HepG2 (cell line): ENCODE results near the gene HS3ST3A1. TPM values are rescaled to one million over a fixed set of nuclear protein-coding genes. Genes with fewer than 3 reads are reported as not detected.

Experiments
- ATAC-seq: fragments of 200-7000 bp; cut with Tn5 transposase; 3 replicates; pipeline ENCODE4 v1.9.1; 2020; ENCODE audit warnings: mild to moderate bottlenecking, moderate library complexity
- BruUV-seq: library from RNA; stranded (reverse); fragments of 400-500 nt; replicated peaks from 2 replicates; lab custom pipeline; 2021; lab: Mats Ljungman, UMichigan
- CTCF ChIA-PET: fragments of 300-600 bp; formaldehyde crosslinking; extraction: SDS; loops from one replicate; lab custom pipeline; 2021; ENCODE audit warnings: low total read pairs, inconsistent platforms, low intra/inter-chr PET ratio; lab: Yijun Ruan, JAX
- POLR2A ChIA-PET: fragments of 350-600 bp; sonication (Branson Sonifier 250); formaldehyde crosslinking; loops from one replicate; lab custom pipeline; 2020; ENCODE audit warnings: antibody characterized with exemption, inconsistent platforms; lab: Yijun Ruan, JAX
- DNase-seq: peaks from one replicate; pipeline ENCODE4 v3.0.0-alpha.2; 2015; ENCODE audit warnings: low spot score
- FAIRE-seq: peaks from 3 replicates; lab custom pipeline; 2011; peaks lifted over from hg19 to GRCh38; lab: Jason Lieb, UNC
- H2AFZ ChIP-seq: one replicate; pipeline ENCODE4 v1.6.1; 2011; ENCODE audit warnings: low read length, inconsistent platforms
- H3K27ac ChIP-seq: fragments of 300-600 bp; 3 replicates; pipeline ENCODE4 v1.8.0; 2011; ENCODE audit warnings: mixed run types, mild to moderate bottlenecking, mixed read lengths, low read length, inconsistent platforms; ENCODE audit not compliant: insufficient read depth; ENCODE audit errors: extremely low read length
- H3K27me3 ChIP-seq, 2 experiments: fragments of 200-600 bp in 1 of 2; 2 replicates in 1 of 2; 3 replicates in 1 of 2; pipeline versions ENCODE4 v1.6.0 to v1.8.0; 2011; ENCODE audit warnings: low read length in 2 of 2, mild to moderate bottlenecking in 2 of 2, moderate library complexity in 2 of 2, inconsistent platforms in 1 of 2; ENCODE audit not compliant: insufficient read depth in 2 of 2, control insufficient read depth in 1 of 2
- H3K36me3 ChIP-seq, 2 experiments: fragments of 200-600 bp in 1 of 2; replicated peaks in 1 of 2; 2 replicates in 1 of 2; 3 replicates in 1 of 2; pipeline versions ENCODE4 v1.5.1 to v1.8.0; 2011; ENCODE audit warnings: low read length in 2 of 2, inconsistent platforms in 1 of 2; ENCODE audit not compliant: insufficient read depth in 2 of 2, control insufficient read depth in 1 of 2
- H3K4me1 ChIP-seq: 2 replicates; pipeline ENCODE4 v1.5.1; 2012; ENCODE audit warnings: low read length, inconsistent platforms; ENCODE audit not compliant: insufficient read depth
- H3K4me2 ChIP-seq: 2 replicates; pipeline ENCODE4 v1.6.0; 2011; ENCODE audit warnings: low read depth, low read length, inconsistent platforms
- H3K4me3 ChIP-seq, 3 experiments: fragments of 200-600 bp in 1 of 3; sonication (generic), shearing (Covaris generic) in 1 of 3; replicated peaks in 1 of 3; 2 replicates each; pipeline ENCODE4 v1.5.1; 2011 to 2016; ENCODE audit warnings: low read length in 3 of 3, inconsistent platforms in 2 of 3, low read depth in 2 of 3, mild to moderate bottlenecking in 2 of 3, control low read depth in 1 of 3, mixed read lengths in 1 of 3; ENCODE audit not compliant: insufficient read depth in 1 of 3
- H3K79me2 ChIP-seq: one replicate; pipeline ENCODE4 v1.6.1; 2011; ENCODE audit warnings: low read length, inconsistent platforms; ENCODE audit not compliant: insufficient read depth
- H3K9ac ChIP-seq: 2 replicates; pipeline ENCODE4 v1.6.0; 2011; ENCODE audit warnings: mild to moderate bottlenecking, low read depth, low read length, inconsistent platforms; ENCODE audit not compliant: insufficient read depth
- H3K9me3 ChIP-seq: 2 replicates; pipeline ENCODE4 v1.5.1; 2012; ENCODE audit warnings: mild to moderate bottlenecking, low read length
- H4K20me1 ChIP-seq: 2 replicates; pipeline ENCODE4 v1.6.0; 2011; ENCODE audit warnings: inconsistent platforms, mild to moderate bottlenecking, low read length, moderate library complexity; ENCODE audit not compliant: insufficient read depth
- ARNT ChIP-seq: fragments of 450-650 bp; IDR thresholded peaks from 2 replicates; pipeline ENCODE4 v1.6.1; 2017
- FOSL2 ChIP-seq: sonication (generic); formaldehyde crosslinking; IDR thresholded peaks from 2 replicates; pipeline ENCODE4 v1.4.0; 2020; ENCODE audit warnings: missing genetic modification reagents
- MIER2 ChIP-seq: IDR thresholded peaks from 2 replicates; pipeline ENCODE4 v1.6.1; 2016; ENCODE audit warnings: missing biosample characterization, missing genetic modification reagents
- MIER3 ChIP-seq: IDR thresholded peaks from 2 replicates; pipeline ENCODE4 v1.6.1; 2016; ENCODE audit warnings: missing compliant biosample characterization, borderline replicate concordance
- PRPF4 ChIP-seq: fragments of 200-400 bp; formaldehyde crosslinking; IDR thresholded peaks from 2 replicates; pipeline ENCODE4 v1.6.1; 2016; ENCODE audit warnings: low read length, low read depth; ENCODE audit not compliant: poor library complexity, severe bottlenecking
- TEAD3 ChIP-seq: optimal IDR thresholded peaks from 2 replicates; pipeline ENCODE3; 2016; ENCODE audit warnings: borderline replicate concordance
- YEATS4 ChIP-seq: sonication (generic); formaldehyde crosslinking; IDR thresholded peaks from 2 replicates; pipeline ENCODE4 v1.4.0; 2020; ENCODE audit warnings: missing genetic modification reagents, borderline replicate concordance
- ZNF34 ChIP-seq: sonication (generic); formaldehyde crosslinking; IDR thresholded peaks from 2 replicates; pipeline ENCODE4 v1.4.0; 2020; ENCODE audit warnings: mild to moderate bottlenecking, missing genetic modification reagents, borderline replicate concordance
- ZNF577 ChIP-seq: sonication (generic); formaldehyde crosslinking; IDR thresholded peaks from 2 replicates; pipeline ENCODE4 v1.4.0; 2020; ENCODE audit warnings: mild to moderate bottlenecking, low read depth, missing genetic modification reagents, borderline replicate concordance
- ZNF768 ChIP-seq: sonication (generic); formaldehyde crosslinking; IDR thresholded peaks from 2 replicates; pipeline ENCODE4 v1.4.0; 2020; ENCODE audit warnings: missing genetic modification reagents
- WGBS: methylation state at CpG from one replicate; pipeline ENCODE4 v1.1.6; 2017; ENCODE audit warnings: low lambda C conversion rate; 5-methylcytosine and 5-hydroxymethylcytosine counted together
- in situ Hi-C: cut with HindIII; loops from 2 replicates; pipeline ENCODE4 v1.10.0; 2017; ENCODE audit warnings: low pct_unique_long_range_greater_than_20kb; ENCODE audit not compliant: extremely low pct_ligation_motif_present
- intact Hi-C: fragments of 100-400 bp; cut with micrococcal nuclease; formaldehyde crosslinking; loops from one replicate; pipeline ENCODE4 v1.10.0; 2022; ENCODE audit not compliant: unreplicated experiment
- polyA plus RNA-seq, 8 experiments: library from polyadenylated mRNA; depleted of rRNA in 3 of 8; stranded (reverse) in 7 of 8; unstranded in 1 of 8; fragments of >200 nt; fragmentation: Illumina TruSeq in 4 of 8; extraction: Trizol in 4 of 8; gene quantifications; 2 replicates each; pipeline versions ENCODE4 v1.2.1 to v1.2.3, GENCODE V29; 2011 to 2016; ENCODE audit warnings: low read depth in 4 of 8, missing spikeins in 1 of 8, mixed read lengths in 1 of 8; ENCODE audit not compliant: insufficient read depth in 1 of 8
- total RNA-seq, 5 experiments: library from RNA; depleted of rRNA; stranded (reverse); fragments of >200 nt; fragmentation: Illumina TruSeq; extraction: Trizol; gene quantifications; 2 replicates each; pipeline ENCODE4 v1.2.3, GENCODE V29; 2016; ENCODE audit warnings: low read depth in 1 of 5
- TF ChIP-seq, protein P1 (sequence below): sonication (generic); formaldehyde crosslinking; IDR thresholded peaks from 2 replicates; pipeline ENCODE4 v1.5.0; 2020; ENCODE audit warnings: mild to moderate bottlenecking, missing genetic modification reagents
- TF ChIP-seq, protein P2 (sequence below): IDR thresholded peaks from 2 replicates; pipeline ENCODE4 v1.6.1; 2016; ENCODE audit warnings: control low read depth
- TF ChIP-seq, protein P3 (sequence below): fragments of 450-650 bp; IDR thresholded peaks from 2 replicates; pipeline ENCODE4 v1.6.1; 2016

Gene HS3ST3A1
- total and polyA plus RNA-seq, 2 of the 13 experiments (the other 11 are each of a cell fraction or from before 2014, with no cell fraction given): 1.3 to 3.5 TPM

DNA sequence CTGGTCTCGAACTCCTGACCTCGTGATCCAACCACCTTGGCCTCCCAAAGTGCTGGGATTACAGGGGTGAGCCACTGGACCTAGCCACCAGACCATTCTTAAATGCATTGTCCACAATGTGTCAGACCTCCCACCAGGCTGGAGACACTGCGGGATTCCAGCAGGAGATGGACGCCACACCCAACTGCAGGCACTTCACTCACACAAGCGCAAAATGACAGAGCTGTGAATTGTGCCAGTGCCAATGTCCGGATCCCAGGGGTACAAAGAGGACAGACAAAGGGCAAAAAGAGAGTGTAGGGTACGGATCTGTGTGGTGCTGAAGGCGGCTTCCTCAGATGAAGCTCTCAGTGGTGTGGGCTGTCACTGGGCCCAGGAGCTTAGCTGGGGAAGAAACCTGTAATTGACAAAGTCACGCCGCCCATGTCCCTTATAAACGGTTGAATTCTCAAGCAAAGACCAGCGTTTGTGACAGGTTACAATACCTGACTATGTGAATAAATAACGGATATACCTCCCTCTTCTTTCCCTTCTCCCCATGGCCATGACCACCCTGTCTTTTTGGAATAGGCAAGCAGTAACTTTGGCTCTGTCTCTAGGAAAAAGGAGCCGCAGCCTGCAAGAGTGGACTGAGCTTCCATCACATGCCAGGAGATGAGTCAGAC lies 40.0 kb downstream of the HS3ST3A1 start:
- BruUV-seq: no TSS peak
- POLR2A ChIA-PET: no interaction called here
- in situ Hi-C loops: no loop called here
- WGBS: 63% methylated on average over 14 of the region's 14 CpGs
- no peaks in the 10 kb centered on the region for H3K9me3 ChIP-seq
- TF ChIP-seq FOSL2: peak; percentile 74
- peak; percentile 29 for TF ChIP-seq TEAD3 (CRISPR knock-in tag)
- TF ChIP-seq YEATS4 (CRISPR knock-in tag): 0 out of 2 replicates have a peak, but pooled peaks have one; percentile 4
- TF ChIP-seq ZNF34: no peak
- TF ChIP-seq ARNT: no peak
- TF ChIP-seq, all 625 proteins: peak for 3
- H3K9ac ChIP-seq: no peak overlapping the region
- H3K4me3 ChIP-seq: no peak overlapping the region
- DNase-seq (no peak), FAIRE-seq (no peak), ATAC-seq (no peak)
- intact Hi-C loops: no loop called here
- H3K4me2 ChIP-seq: no peak overlapping the region
- peaks cover 0 to 5% of the 10 kb centered on the region in 2 experiments; a peak in 2 of 5 replicates for H3K27me3 ChIP-seq
- peaks cover 10% of the 10 kb centered on the region; the same call in 1 of the 2 replicates for H3K4me1 ChIP-seq
- no peaks in the 10 kb centered on the region for H4K20me1 ChIP-seq
- no peak overlapping the region for H3K27ac ChIP-seq
- no peaks in the 10 kb centered on the region for H3K79me2 ChIP-seq
- CTCF ChIA-PET: no interaction called here
- no peaks in the 10 kb centered on the region for H3K36me3 ChIP-seq
- H2AFZ ChIP-seq: no peak overlapping the region

DNA sequence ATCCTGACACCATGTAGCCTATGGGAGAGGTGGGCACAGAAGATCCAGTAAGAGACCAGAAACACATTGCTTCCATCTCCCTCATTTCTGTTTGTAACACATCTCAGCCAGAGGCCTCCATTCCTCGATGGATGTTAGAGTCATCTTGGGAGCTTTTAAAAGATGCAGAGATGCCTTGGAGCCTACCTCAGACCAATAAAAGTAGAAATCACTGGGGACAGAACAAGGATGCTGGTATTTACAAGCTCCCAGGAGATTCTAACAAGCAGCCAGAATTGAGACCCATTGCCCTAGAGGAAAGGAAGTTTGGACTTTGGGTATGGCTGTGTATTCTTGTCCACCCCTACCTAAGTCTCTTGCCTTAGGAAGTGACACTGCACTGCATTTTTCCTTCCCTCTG lies 40.8 kb downstream of the HS3ST3A1 start:
- FAIRE-seq: no peak
- H3K9ac ChIP-seq: no peak overlapping the region
- ChIA-PET CTCF (no interaction called here), POLR2A (no interaction called here)
- no peak for ATAC-seq
- no peaks in the 10 kb centered on the region for H3K79me2 ChIP-seq
- H3K4me2 ChIP-seq: no peak overlapping the region
- 22% methylated on average over 1 of the region's 1 CpG for WGBS
- H3K27ac ChIP-seq: no peak overlapping the region
- H4K20me1 ChIP-seq: no peaks in the 10 kb centered on the region
- no peak overlapping the region for H3K4me3 ChIP-seq
- intact Hi-C loops: no loop called here
- H2AFZ ChIP-seq: no peak overlapping the region
- peaks cover 0 to 5% of the 10 kb centered on the region in 2 experiments; a peak in 2 of 5 replicates for H3K27me3 ChIP-seq
- no peaks in the 10 kb centered on the region for H3K36me3 ChIP-seq
- in situ Hi-C loops: no loop called here
- DNase-seq: no peak
- no peaks in the 10 kb centered on the region for H3K9me3 ChIP-seq
- H3K4me1 ChIP-seq: peaks cover 10% of the 10 kb centered on the region; the same call in 1 of the 2 replicates
- BruUV-seq: no TSS peak
- TF ChIP-seq ZNF768 (CRISPR knock-in tag) (no peak), TEAD3 (CRISPR knock-in tag) (no peak), ZNF577 (CRISPR knock-in tag) (no peak), MIER2 (CRISPR knock-in tag) (no peak), PRPF4 (no peak), MIER3 (CRISPR knock-in tag) (no peak)
- TF ChIP-seq, protein P1, sequence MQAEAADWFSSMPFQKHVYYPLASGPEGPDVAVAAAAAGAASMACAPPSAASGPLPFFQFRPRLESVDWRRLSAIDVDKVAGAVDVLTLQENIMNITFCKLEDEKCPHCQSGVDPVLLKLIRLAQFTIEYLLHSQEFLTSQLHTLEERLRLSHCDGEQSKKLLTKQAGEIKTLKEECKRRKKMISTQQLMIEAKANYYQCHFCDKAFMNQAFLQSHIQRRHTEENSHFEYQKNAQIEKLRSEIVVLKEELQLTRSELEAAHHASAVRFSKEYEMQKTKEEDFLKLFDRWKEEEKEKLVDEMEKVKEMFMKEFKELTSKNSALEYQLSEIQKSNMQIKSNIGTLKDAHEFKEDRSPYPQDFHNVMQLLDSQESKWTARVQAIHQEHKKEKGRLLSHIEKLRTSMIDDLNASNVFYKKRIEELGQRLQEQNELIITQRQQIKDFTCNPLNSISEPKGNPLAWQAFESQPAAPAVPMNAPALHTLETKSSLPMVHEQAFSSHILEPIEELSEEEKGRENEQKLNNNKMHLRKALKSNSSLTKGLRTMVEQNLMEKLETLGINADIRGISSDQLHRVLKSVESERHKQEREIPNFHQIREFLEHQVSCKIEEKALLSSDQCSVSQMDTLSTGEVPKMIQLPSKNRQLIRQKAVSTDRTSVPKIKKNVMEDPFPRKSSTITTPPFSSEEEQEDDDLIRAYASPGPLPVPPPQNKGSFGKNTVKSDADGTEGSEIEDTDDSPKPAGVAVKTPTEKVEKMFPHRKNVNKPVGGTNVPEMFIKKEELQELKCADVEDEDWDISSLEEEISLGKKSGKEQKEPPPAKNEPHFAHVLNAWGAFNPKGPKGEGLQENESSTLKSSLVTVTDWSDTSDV (CRISPR knock-in tag): no peak
- TF ChIP-seq, protein P2, sequence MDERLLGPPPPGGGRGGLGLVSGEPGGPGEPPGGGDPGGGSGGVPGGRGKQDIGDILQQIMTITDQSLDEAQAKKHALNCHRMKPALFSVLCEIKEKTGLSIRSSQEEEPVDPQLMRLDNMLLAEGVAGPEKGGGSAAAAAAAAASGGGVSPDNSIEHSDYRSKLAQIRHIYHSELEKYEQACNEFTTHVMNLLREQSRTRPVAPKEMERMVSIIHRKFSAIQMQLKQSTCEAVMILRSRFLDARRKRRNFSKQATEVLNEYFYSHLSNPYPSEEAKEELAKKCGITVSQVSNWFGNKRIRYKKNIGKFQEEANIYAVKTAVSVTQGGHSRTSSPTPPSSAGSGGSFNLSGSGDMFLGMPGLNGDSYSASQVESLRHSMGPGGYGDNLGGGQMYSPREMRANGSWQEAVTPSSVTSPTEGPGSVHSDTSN (CRISPR knock-in tag): no peak
- TF ChIP-seq, protein P3, sequence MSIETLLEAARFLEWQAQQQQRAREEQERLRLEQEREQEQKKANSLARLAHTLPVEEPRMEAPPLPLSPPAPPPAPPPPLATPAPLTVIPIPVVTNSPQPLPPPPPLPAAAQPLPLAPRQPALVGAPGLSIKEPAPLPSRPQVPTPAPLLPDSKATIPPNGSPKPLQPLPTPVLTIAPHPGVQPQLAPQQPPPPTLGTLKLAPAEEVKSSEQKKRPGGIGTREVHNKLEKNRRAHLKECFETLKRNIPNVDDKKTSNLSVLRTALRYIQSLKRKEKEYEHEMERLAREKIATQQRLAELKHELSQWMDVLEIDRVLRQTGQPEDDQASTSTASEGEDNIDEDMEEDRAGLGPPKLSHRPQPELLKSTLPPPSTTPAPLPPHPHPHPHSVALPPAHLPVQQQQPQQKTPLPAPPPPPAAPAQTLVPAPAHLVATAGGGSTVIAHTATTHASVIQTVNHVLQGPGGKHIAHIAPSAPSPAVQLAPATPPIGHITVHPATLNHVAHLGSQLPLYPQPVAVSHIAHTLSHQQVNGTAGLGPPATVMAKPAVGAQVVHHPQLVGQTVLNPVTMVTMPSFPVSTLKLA: no peak
